T-helper 2 cell (primary cell): ENCODE results near the gene METTL1.

Experiments
- DNase-seq, 5 experiments: peaks; one replicate each; pipeline versions ENCODE4 v3.0.0 to v3.0.0-alpha.2; 2012 to 2022

Gene METTL1

DNA sequence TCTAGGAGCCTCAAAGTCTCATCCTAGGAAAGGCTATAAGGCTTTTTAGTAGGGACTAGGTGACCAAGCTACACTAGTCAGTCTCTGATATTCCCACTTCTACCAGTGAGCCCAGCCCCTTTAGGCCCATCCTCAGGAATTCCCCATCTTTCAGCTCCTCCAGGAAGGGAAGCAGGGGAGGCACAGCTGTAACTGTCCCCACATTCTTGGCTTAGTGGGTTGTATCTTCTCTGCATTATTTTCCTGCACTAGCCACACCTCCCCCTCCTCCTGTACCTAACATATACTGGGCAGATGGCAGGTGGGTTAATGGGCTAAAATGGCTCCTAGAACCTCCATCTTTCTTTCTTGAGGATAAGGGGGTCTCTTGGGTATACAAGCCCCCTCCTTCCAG lies 4.6 kb downstream of the METTL1 start:
- no peak for DNase-seq

- DNase-seq, result no peak
Measured at GRCh38 chr12:57766464-57767304, 5.2 kb downstream of the METTL1 start, which contains the start of gene CYP27B1. CYP27B1 (minus strand) TSS chr12:57767078; CDS start chr12:57767041, 37 bp downstream.

- no peak for DNase-seq
Measured at GRCh38 chr12:57765698-57766463, 6.0 kb downstream of the METTL1 start.

- DNase-seq, result peak in 3 of 5 experiments; percentile 31 to 51 (median 47)
Measured at GRCh38 chr12:57765003-57765697, 6.8 kb downstream of the METTL1 start.

DNA sequence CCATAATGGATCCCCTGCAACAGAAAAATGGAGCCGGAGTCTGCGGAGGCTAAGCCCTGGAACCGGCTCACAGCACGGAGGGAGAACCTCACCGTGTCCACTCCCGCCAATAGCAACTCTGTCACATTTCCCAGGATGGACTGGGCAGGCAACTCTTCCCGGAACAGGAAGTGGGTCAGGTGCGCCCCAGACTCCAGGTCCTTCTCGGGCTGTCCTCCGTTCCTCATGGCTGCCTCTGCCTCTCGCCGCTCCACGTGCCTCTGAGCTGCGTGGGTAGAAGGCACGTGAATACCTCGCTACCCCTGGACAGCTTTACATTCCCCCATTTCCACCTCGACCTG lies 7.3 kb downstream of the METTL1 start:
- DNase-seq, result peak in 1 of 5 experiments; percentile 23

GRCh38 chr12:57763881-57764661 lies 7.8 kb downstream of the METTL1 start:
- DNase-seq, result no peak

- DNase-seq, result no peak
Measured at GRCh38 chr12:57762463-57762862, 9.4 kb downstream of the METTL1 start.

GRCh38 chr12:57761391-57761998 lies 10.4 kb downstream of the METTL1 start:
- DNase-seq, result no peak

- DNase-seq, result no peak
Measured at GRCh38 chr12:57760347-57760982, 11.4 kb downstream of the METTL1 start.

DNA sequence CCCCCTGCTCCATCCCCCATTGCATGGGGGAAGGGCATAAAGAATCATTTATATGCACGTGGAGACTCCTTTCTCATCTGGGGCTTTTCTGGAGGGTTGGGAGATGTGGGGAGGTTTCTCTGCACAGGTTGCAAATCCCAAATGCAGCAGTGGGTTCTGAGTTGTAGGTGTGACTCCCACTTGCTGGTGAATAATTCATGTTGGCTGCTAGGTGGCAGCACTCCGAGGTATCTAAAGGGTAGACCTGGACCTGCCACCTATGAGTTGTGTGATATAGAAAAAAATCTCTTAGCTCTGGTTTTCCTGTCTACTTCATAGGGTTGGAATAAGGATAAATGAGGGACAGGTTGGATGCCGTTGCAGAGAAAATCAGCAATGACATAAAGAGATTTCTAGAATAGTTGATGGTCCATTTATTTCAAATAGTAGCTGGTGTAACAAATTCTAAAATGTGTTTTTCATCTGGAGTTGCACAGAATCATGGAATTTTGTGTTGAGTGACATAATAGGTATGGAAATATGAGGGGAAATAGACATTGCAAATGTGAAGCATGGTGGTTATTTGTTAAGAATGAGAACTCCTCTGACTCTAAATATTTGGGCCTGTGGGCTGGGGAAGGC lies 12.4 kb downstream of the METTL1 start:
- peak in 2 of 5 experiments; percentile 29 to 66 for DNase-seq

GRCh38 chr12:57758552-57759359 lies 13.1 kb downstream of the METTL1 start:
- no peak for DNase-seq

DNA sequence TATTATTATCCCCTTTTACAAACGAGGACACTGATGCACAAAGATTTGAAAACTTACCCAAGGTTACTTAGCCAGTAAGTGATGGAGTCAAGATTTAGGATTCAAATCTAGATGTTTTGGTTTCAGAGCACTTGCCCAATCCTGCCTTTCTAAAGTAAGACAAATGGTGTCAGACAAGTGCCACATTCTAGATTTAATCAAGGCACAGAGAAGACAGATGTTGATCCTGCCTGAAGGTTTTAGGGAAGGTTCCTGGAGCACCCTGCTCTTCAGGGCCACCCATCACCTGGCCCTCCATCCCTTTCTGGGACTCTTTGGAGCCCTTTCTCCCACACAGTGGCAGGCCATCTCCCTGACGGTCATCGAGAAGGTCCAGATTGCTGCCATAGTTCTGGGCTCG lies 14.1 kb downstream of the METTL1 start:
- no peak for DNase-seq

- DNase-seq, result peak; percentile 35 to 77 (median 56)
Measured at GRCh38 chr12:57756406-57757341, 15.2 kb downstream of the METTL1 start.

- peak in 3 of 5 experiments; percentile 44 to 50 (median 46) for DNase-seq
Measured at GRCh38 chr12:57755454-57756372, 16.2 kb downstream of the METTL1 start.

DNA sequence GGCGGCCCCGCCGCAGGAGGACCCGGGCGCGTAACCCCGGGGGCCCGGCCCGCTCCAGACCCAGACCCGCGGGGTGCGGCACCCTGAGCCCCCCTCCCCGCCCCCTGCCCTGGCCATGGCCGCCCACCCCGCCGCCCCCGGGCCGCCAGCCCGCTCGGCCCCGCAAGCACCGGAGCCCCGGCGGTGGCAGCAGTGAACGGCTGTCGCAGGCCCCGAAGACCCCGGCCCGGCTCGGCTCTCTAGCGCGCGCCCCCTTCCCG lies 16.8 kb downstream of the METTL1 start:
- no peak for DNase-seq

- DNase-seq, result peak; percentile 69 to 91 (median 78)
Measured at GRCh38 chr12:57754411-57755193, 17.3 kb downstream of the METTL1 start, which contains the start of gene MARCHF9. MARCHF9 (plus strand) TSS chr12:57755103; CDS start chr12:57755529, 426 bp downstream.

DNA sequence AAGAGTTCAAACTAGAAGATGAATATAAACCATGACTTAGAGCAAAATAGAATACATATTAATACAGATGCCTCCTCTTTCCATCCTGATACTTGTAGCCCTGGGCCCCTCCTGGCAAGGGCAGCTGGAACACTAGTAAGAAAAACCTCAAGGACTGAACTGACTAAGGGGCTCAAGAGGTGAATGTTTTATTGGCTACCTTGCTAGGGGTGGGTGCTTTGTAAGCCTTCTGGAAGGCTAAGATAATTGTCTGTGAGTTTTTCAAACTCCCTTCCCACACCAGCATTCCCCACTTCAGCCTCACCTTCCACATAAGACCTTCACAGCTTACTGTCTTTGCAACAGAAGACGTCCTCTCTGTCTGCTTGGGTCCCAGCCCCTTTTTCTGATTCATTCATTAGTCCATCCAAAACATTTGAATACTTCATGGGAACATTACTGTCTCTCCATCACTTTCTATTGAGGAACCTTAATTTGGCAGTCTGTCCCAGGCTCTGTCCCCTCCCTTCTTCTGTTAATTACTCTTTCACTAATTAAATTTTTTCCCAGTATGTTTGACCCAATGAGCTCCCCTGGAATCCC lies 18.1 kb downstream of the METTL1 start:
- DNase-seq, result no peak
